HEK293 (cell line): Measurements from ENCODE around the gene USP33.

Source experiments
- CTCF ChIA-PET: fragments of 350-600 bp; formaldehyde crosslinking; extraction: SDS; loops from one replicate; lab custom pipeline; 2021; ENCODE audit warnings: antibody characterized with exemption; lab: Yijun Ruan, JAX
- POLR2A ChIA-PET: fragments of 300-600 bp; formaldehyde crosslinking; extraction: SDS; loops from one replicate; lab custom pipeline; 2020; ENCODE audit warnings: antibody characterized with exemption, inconsistent platforms; lab: Yijun Ruan, JAX
- H3K27ac ChIP-seq: fragments of 200-500 bp; sonication (Bioruptor generic); 2 replicates; pipeline ENCODE4 v1.5.1; 2014; ENCODE audit warnings: low read depth, low read length, control low read depth, inconsistent platforms; ENCODE audit errors: extremely low read depth
- H3K36me3 ChIP-seq, 2 experiments: fragments of 200-500 bp in 1 of 2; sonication (Bioruptor generic) in 1 of 2; 1 replicate in 1 of 2; 2 replicates in 1 of 2; pipeline ENCODE4 v1.5.1; 2014 to 2017; ENCODE audit warnings: inconsistent platforms in 2 of 2, low read length in 2 of 2; ENCODE audit not compliant: control insufficient read depth in 2 of 2, insufficient read depth in 1 of 2
- H3K4me1 ChIP-seq: fragments of 200-500 bp; sonication (Bioruptor generic); 2 replicates; pipeline ENCODE4 v1.5.1; 2014; ENCODE audit warnings: mild to moderate bottlenecking, low read length, inconsistent platforms; ENCODE audit not compliant: control insufficient read depth, insufficient read depth
- H3K4me3 ChIP-seq: 2 replicates; pipeline ENCODE4 v1.5.1; 2011; ENCODE audit warnings: low read depth, mild to moderate bottlenecking, control low read depth, low read length, moderate library complexity
- H3K9me3 ChIP-seq: fragments of 200-500 bp; sonication (Bioruptor generic); 2 replicates; pipeline ENCODE4 v1.5.1; 2014; ENCODE audit warnings: low read depth, low read length, inconsistent platforms; ENCODE audit not compliant: control insufficient read depth, insufficient read depth
- EGR2 ChIP-seq: fragments of 450-650 bp; formaldehyde crosslinking; IDR thresholded peaks from 2 replicates; pipeline ENCODE4 v1.5.1; 2016; ENCODE audit warnings: low read depth, missing biosample characterization, missing genetic modification characterization
- GLIS2 ChIP-seq: fragments of 450-650 bp; formaldehyde crosslinking; IDR thresholded peaks from 2 replicates; pipeline ENCODE4 v1.5.1; 2016; ENCODE audit warnings: missing biosample characterization, missing genetic modification characterization
- HOXD13 ChIP-seq: sonication (generic); formaldehyde crosslinking; IDR thresholded peaks from 2 replicates; pipeline ENCODE4 v1.8.0; 2022; ENCODE audit warnings: missing genetic modification reagents, borderline replicate concordance
- KLF7 ChIP-seq: fragments of 450-650 bp; formaldehyde crosslinking; IDR thresholded peaks from 2 replicates; pipeline ENCODE4 v1.5.1; 2016; ENCODE audit warnings: missing biosample characterization, missing genetic modification characterization, borderline replicate concordance
- MYNN ChIP-seq: fragments of 450-650 bp; formaldehyde crosslinking; IDR thresholded peaks from 2 replicates; pipeline ENCODE4 v1.5.1; 2016; ENCODE audit warnings: missing biosample characterization, missing genetic modification characterization, borderline replicate concordance
- PRDM1 ChIP-seq: fragments of 450-650 bp; formaldehyde crosslinking; IDR thresholded peaks from 2 replicates; pipeline ENCODE4; 2016; ENCODE audit warnings: missing biosample characterization, missing genetic modification characterization
- SETDB1 ChIP-seq: IDR thresholded peaks from one replicate; pipeline ENCODE4 v1.6.1; 2017; ENCODE audit warnings: mild to moderate bottlenecking, low read length, moderate library complexity, mixed read lengths; ENCODE audit not compliant: insufficient read length
- SP3 ChIP-seq: fragments of 450-650 bp; formaldehyde crosslinking; IDR thresholded peaks from 2 replicates; pipeline ENCODE4 v1.5.1; 2016; ENCODE audit warnings: missing biosample characterization, missing genetic modification characterization
- ZBTB26 ChIP-seq: fragments of 450-650 bp; formaldehyde crosslinking; optimal IDR thresholded peaks from 2 replicates; pipeline ENCODE3; 2016; ENCODE audit warnings: missing biosample characterization, mild to moderate bottlenecking, missing genetic modification characterization
- ZNF112 ChIP-seq: fragments of 450-650 bp; formaldehyde crosslinking; IDR thresholded peaks from 2 replicates; pipeline ENCODE4 v1.5.0; 2017; ENCODE audit warnings: missing biosample characterization, missing genetic modification characterization
- ZNF148 ChIP-seq: fragments of 450-650 bp; formaldehyde crosslinking; IDR thresholded peaks from 2 replicates; pipeline ENCODE4 v1.5.0; 2017; ENCODE audit warnings: missing biosample characterization, missing genetic modification characterization, borderline replicate concordance
- ZNF155 ChIP-seq: fragments of 450-650 bp; formaldehyde crosslinking; IDR thresholded peaks from 2 replicates; pipeline ENCODE4 v1.5.1; 2016; ENCODE audit warnings: missing biosample characterization, missing genetic modification characterization
- ZNF16 ChIP-seq: fragments of 450-650 bp; formaldehyde crosslinking; IDR thresholded peaks from 2 replicates; pipeline ENCODE4 v1.5.1; 2016; ENCODE audit warnings: low read depth, missing biosample characterization, missing genetic modification characterization
- ZNF18 ChIP-seq: fragments of 450-650 bp; formaldehyde crosslinking; IDR thresholded peaks from 2 replicates; pipeline ENCODE4 v1.5.1; 2016; ENCODE audit warnings: missing biosample characterization, missing genetic modification characterization
- ZNF274 ChIP-seq, 2 experiments: fragments of 200-500 bp in 1 of 2; fragments of 450-650 bp in 1 of 2; sonication (Bioruptor generic) in 1 of 2; formaldehyde crosslinking in 1 of 2; IDR thresholded peaks; 2 replicates each; pipeline versions ENCODE4 v1.5.1 to v1.6.1; 2014 to 2016; ENCODE audit warnings: borderline replicate concordance in 1 of 2, inconsistent platforms in 1 of 2, low read length in 1 of 2, missing biosample characterization in 1 of 2, missing genetic modification characterization in 1 of 2
- ZNF350 ChIP-seq: fragments of 450-650 bp; formaldehyde crosslinking; IDR thresholded peaks from 2 replicates; pipeline ENCODE4 v1.5.0; 2017; ENCODE audit warnings: missing biosample characterization, mild to moderate bottlenecking, missing genetic modification characterization
- ZNF510 ChIP-seq: fragments of 450-650 bp; formaldehyde crosslinking; IDR thresholded peaks from 2 replicates; pipeline ENCODE4 v1.5.1; 2018; ENCODE audit warnings: mild to moderate bottlenecking, missing genetic modification characterization, missing biosample characterization; ENCODE audit not compliant: insufficient replicate concordance
- ZNF530 ChIP-seq: fragments of 450-650 bp; formaldehyde crosslinking; IDR thresholded peaks from 2 replicates; pipeline ENCODE4 v1.5.1; 2016; ENCODE audit warnings: low read depth, missing biosample characterization, missing genetic modification characterization
- ZNF548 ChIP-seq: fragments of 450-650 bp; formaldehyde crosslinking; IDR thresholded peaks from 2 replicates; pipeline ENCODE4 v1.5.1; 2016; ENCODE audit warnings: missing biosample characterization, missing genetic modification characterization
- ZNF561 ChIP-seq: fragments of 450-650 bp; IDR thresholded peaks from 2 replicates; pipeline ENCODE4 v1.5.1; 2018; ENCODE audit warnings: missing biosample characterization, missing genetic modification characterization, borderline replicate concordance
- ZNF623 ChIP-seq: fragments of 450-650 bp; formaldehyde crosslinking; IDR thresholded peaks from 2 replicates; pipeline ENCODE4 v1.5.1; 2016; ENCODE audit warnings: missing biosample characterization, missing genetic modification characterization
- ZNF624 ChIP-seq: fragments of 450-650 bp; formaldehyde crosslinking; IDR thresholded peaks from 2 replicates; pipeline ENCODE4 v1.5.1; 2017; ENCODE audit warnings: missing biosample characterization, missing genetic modification characterization
- ZNF677 ChIP-seq: fragments of 450-650 bp; IDR thresholded peaks from 2 replicates; pipeline ENCODE4 v1.5.0; 2018; ENCODE audit warnings: missing biosample characterization, mild to moderate bottlenecking, missing genetic modification characterization, moderate library complexity
- ZNF777 ChIP-seq: fragments of 450-650 bp; formaldehyde crosslinking; IDR thresholded peaks from 2 replicates; pipeline ENCODE4 v1.5.1; 2017; ENCODE audit warnings: missing biosample characterization, missing genetic modification characterization, borderline replicate concordance
- ZNF792 ChIP-seq: fragments of 450-650 bp; formaldehyde crosslinking; IDR thresholded peaks from 2 replicates; pipeline ENCODE4 v1.5.1; 2016; ENCODE audit warnings: missing biosample characterization, missing genetic modification characterization
- ZNF837 ChIP-seq: fragments of 450-650 bp; formaldehyde crosslinking; IDR thresholded peaks from 2 replicates; pipeline ENCODE4 v1.5.1; 2016; ENCODE audit warnings: missing biosample characterization, missing genetic modification characterization
- ZNF843 ChIP-seq: fragments of 450-650 bp; formaldehyde crosslinking; IDR thresholded peaks from 2 replicates; pipeline ENCODE4 v1.5.1; 2016; ENCODE audit warnings: missing biosample characterization, missing genetic modification characterization

USP33 gene

GRCh38 chr1:77697441-77697840 lies 62.2 kb downstream of the USP33 start (continued):
- no peak for TF ChIP-seq ZNF148 (tag by site-specific recombination)
- no peak for TF ChIP-seq ZNF677 (tag by site-specific recombination)
- TF ChIP-seq ZNF548, result no peak
- TF ChIP-seq ZNF624 (tag by site-specific recombination), result no peak

GRCh38 chr1:77688939-77689338 lies 70.7 kb downstream of the USP33 start:
- H3K4me1 ChIP-seq, result 0 out of 2 replicates have a peak, but pooled peaks cover 3% of the 10 kb centered on the region
- CTCF ChIA-PET, result interaction anchor here (0.7 kb wide), 1 partner anchor 211 kb away, joined by 3 read pairs; no protein-coding TSS in a partner anchor
- no peak overlapping the region for H3K4me3 ChIP-seq
- TF ChIP-seq ZNF155 (tag by site-specific recombination) (no peak), HOXD13 (CRISPR knock-in tag) (no peak), ZNF561 (tag by site-specific recombination) (no peak), ZNF837 (tag by site-specific recombination) (no peak), ZNF677 (tag by site-specific recombination) (no peak), ZNF274 (IDR thresholded peaks at IDR 0.05; ENCODE audit: low read length) (no peak), ZNF274 (tag by site-specific recombination; IDR thresholded peaks at IDR 0.05; ENCODE audit: borderline replicate concordance) (no peak), PRDM1 (tag by site-specific recombination) (no peak), KLF7 (no peak), ZNF530 (no peak), ZNF18 (tag by site-specific recombination) (no peak), ZNF777 (tag by site-specific recombination) (no peak), EGR2 (tag by site-specific recombination) (no peak), ZNF350 (tag by site-specific recombination) (no peak), ZNF510 (tag by site-specific recombination) (no peak)
- H3K9me3 ChIP-seq, result no peaks in the 10 kb centered on the region
- H3K27ac ChIP-seq, result no peak overlapping the region
- H3K36me3 ChIP-seq, result peaks cover 4 to 6% of the 10 kb centered on the region in 2 experiments; a peak in 2 of 3 replicates
- POLR2A ChIA-PET, result no interaction called here

- no peaks in the 10 kb centered on the region; a peak in 1 of 3 replicates for H3K36me3 ChIP-seq
- no peak overlapping the region for H3K4me3 ChIP-seq
- CTCF ChIA-PET, result no interaction called here
- no peak overlapping the region for H3K27ac ChIP-seq
- H3K4me1 ChIP-seq, result 0 out of 2 replicates have a peak, but pooled peaks cover 3% of the 10 kb centered on the region
- H3K9me3 ChIP-seq, result no peaks in the 10 kb centered on the region
- POLR2A ChIA-PET, result no interaction called here
- TF ChIP-seq ZNF623, result no peak
- TF ChIP-seq ZNF792, result no peak
- TF ChIP-seq ZBTB26 (tag by site-specific recombination), result no peak
- no peak for TF ChIP-seq ZNF843 (tag by site-specific recombination)
- TF ChIP-seq ZNF148 (tag by site-specific recombination), result no peak
- no peak for TF ChIP-seq MYNN
- no peak for TF ChIP-seq ZNF112 (tag by site-specific recombination)
- TF ChIP-seq SETDB1, result no peak
- TF ChIP-seq SP3 (tag by site-specific recombination), result no peak
- no peak for TF ChIP-seq GLIS2 (tag by site-specific recombination)
- TF ChIP-seq ZNF16 (tag by site-specific recombination), result no peak
- TF ChIP-seq ZNF677 (tag by site-specific recombination), result no peak
- TF ChIP-seq ZNF548, result no peak
These were observed 72.1 kb downstream of the USP33 start for GRCh38 chr1:77687519-77687906.
